Hepatocyte (in vitro differentiated cells): ENCODE measurements around the gene PCCB. TPM values are rescaled to one million over a fixed set of nuclear protein-coding genes. Genes with fewer than 3 reads are reported as not detected.

Source experiments
- DNase-seq: peaks from one replicate; pipeline ENCODE4 v3.0.0-alpha.2; 2016; ENCODE audit warnings: low spot score
- H2AFZ ChIP-seq: fragments of 200-600 bp; sonication (generic); 2 replicates; pipeline ENCODE4 v1.6.0; 2016; ENCODE audit warnings: antibody characterized with exemption, mild to moderate bottlenecking
- H3K27ac ChIP-seq: fragments of 200-600 bp; sonication (generic); 2 replicates; pipeline ENCODE4 v1.5.1; 2016; ENCODE audit warnings: mild to moderate bottlenecking
- H3K27me3 ChIP-seq: fragments of 200-600 bp; sonication (generic); 2 replicates; pipeline ENCODE4 v1.6.1; 2016
- H3K36me3 ChIP-seq: fragments of 200-600 bp; sonication (generic); replicated peaks from 2 replicates; pipeline ENCODE4 v1.5.1; 2016; ENCODE audit warnings: low read depth; ENCODE audit not compliant: insufficient read depth
- H3K4me1 ChIP-seq: fragments of 200-600 bp; sonication (generic); 2 replicates; pipeline ENCODE4 v1.5.1; 2016; ENCODE audit warnings: mild to moderate bottlenecking, moderate library complexity; ENCODE audit not compliant: insufficient read depth
- H3K4me2 ChIP-seq: fragments of 200-600 bp; sonication (generic); 2 replicates; pipeline ENCODE4 v1.6.0; 2016
- H3K4me3 ChIP-seq: fragments of 200-600 bp; sonication (generic); 2 replicates; pipeline ENCODE4 v1.5.1; 2016; ENCODE audit warnings: mild to moderate bottlenecking
- H3K79me2 ChIP-seq: fragments of 200-600 bp; sonication (generic); 2 replicates; pipeline ENCODE4 v1.6.0; 2017; ENCODE audit warnings: mild to moderate bottlenecking
- H3K9me2 ChIP-seq: fragments of 200-600 bp; sonication (generic); replicated peaks from 2 replicates; pipeline ENCODE4 v1.6.0; 2017; ENCODE audit warnings: mild to moderate bottlenecking; ENCODE audit not compliant: insufficient read depth
- H3K9me3 ChIP-seq: fragments of 200-600 bp; sonication (generic); 2 replicates; pipeline ENCODE4 v1.5.1; 2016; ENCODE audit warnings: low read depth, mild to moderate bottlenecking
- H4K20me1 ChIP-seq: fragments of 200-600 bp; sonication (generic); 2 replicates; pipeline ENCODE4 v1.6.0; 2016; ENCODE audit warnings: mild to moderate bottlenecking; ENCODE audit not compliant: insufficient read depth, poor library complexity, severe bottlenecking
- EZH2 ChIP-seq: fragments of 200-600 bp; sonication (generic); IDR thresholded peaks from 2 replicates; pipeline ENCODE4 v1.6.1; 2016; ENCODE audit warnings: antibody characterized with exemption, mild to moderate bottlenecking, borderline replicate concordance
- EZH2phosphoT487 ChIP-seq: fragments of 200-600 bp; sonication (generic); IDR thresholded peaks from one replicate; pipeline ENCODE4 v1.6.1; 2018; ENCODE audit warnings: antibody characterized with exemption, mild to moderate bottlenecking, low read depth, moderate library complexity; ENCODE audit not compliant: unreplicated experiment, severe bottlenecking
- WGBS: methylation state at CpG from one replicate; pipeline ENCODE4 v1.1.6; 2016; ENCODE audit warnings: low lambda C conversion rate; ENCODE audit errors: missing lambda C conversion rate; 5-methylcytosine and 5-hydroxymethylcytosine counted together
- polyA plus RNA-seq: library from polyadenylated mRNA; unstranded; fragments of >200 nt; fragmentation: Nextera tagmentation; extraction: Ambion mirVana; gene quantifications from 2 replicates; pipeline ENCODE4 v1.2.1, GENCODE V29; 2016
- total RNA-seq: library from RNA; depleted of rRNA; stranded (reverse); fragments of >200 nt; gene quantifications from 2 replicates; pipeline ENCODE4 v1.2.3, GENCODE V29; 2014
- TF ChIP-seq, protein P1 (sequence below): fragments of 200-600 bp; sonication (generic); IDR thresholded peaks from 2 replicates; pipeline ENCODE4 v1.5.1; 2016; ENCODE audit warnings: antibody characterized with exemption, mild to moderate bottlenecking; ENCODE audit not compliant: poor library complexity

Gene PCCB
- total and polyA plus RNA-seq, 2 experiments from 2014 or later: 32.0 to 52.7 TPM

DNA sequence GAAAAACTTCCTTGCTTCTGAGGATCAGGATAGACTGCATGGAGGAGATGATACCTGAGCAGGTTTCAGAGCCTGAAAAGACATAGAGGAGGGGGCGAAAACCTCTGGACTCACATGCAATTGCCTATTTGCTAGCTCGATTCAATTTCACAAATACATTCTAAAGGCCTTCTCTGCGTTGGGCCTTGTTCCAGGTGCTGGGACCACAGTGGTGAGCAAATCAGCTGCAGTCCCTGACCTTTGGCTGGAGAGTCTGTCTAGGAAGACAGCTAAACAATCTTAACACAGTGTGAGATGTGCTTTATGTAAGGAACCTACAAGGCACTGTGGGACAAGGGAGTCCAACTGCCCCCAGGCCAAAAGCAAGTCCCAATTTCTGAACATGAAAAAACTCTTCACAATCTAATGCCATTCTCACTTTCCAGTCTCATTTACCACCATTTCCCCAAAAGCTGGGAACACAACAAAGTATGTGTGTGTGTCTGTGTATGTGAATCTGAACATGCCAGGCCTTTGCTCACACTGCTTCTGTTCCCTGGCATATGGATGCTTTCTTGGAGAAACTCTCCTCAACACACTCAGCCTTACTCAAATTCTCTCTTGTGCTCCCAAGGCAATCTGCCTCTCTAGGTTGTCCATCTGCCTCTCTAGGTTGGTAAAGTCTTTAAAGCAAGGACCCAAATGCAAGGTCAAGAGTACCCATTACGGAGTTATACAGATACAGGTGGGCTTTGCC lies 2.1 kb upstream of the PCCB start:
- no peak for TF ChIP-seq EZH2phosphoT487
- TF ChIP-seq EZH2: no peak
- TF ChIP-seq, protein P1, sequence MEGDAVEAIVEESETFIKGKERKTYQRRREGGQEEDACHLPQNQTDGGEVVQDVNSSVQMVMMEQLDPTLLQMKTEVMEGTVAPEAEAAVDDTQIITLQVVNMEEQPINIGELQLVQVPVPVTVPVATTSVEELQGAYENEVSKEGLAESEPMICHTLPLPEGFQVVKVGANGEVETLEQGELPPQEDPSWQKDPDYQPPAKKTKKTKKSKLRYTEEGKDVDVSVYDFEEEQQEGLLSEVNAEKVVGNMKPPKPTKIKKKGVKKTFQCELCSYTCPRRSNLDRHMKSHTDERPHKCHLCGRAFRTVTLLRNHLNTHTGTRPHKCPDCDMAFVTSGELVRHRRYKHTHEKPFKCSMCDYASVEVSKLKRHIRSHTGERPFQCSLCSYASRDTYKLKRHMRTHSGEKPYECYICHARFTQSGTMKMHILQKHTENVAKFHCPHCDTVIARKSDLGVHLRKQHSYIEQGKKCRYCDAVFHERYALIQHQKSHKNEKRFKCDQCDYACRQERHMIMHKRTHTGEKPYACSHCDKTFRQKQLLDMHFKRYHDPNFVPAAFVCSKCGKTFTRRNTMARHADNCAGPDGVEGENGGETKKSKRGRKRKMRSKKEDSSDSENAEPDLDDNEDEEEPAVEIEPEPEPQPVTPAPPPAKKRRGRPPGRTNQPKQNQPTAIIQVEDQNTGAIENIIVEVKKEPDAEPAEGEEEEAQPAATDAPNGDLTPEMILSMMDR: no peak
- Histone ChIP-seq H3K79me2 (peaks cover 15% of the 10 kb centered on the region), H3K9me2 (no peaks in the 10 kb centered on the region), H3K4me3 (no peak overlapping the region), H3K27me3 (no peaks in the 10 kb centered on the region), H4K20me1 (no peaks in the 10 kb centered on the region), H3K36me3 (no peaks in the 10 kb centered on the region), H2AFZ (no peak overlapping the region), H3K4me1 (peaks cover 10% of the 10 kb centered on the region), H3K27ac (no peak overlapping the region), H3K9me3 (no peaks in the 10 kb centered on the region), H3K4me2 (no peak overlapping the region)
- no peak for DNase-seq
- 91% methylated on average over 4 of the region's 4 CpGs for WGBS

DNA sequence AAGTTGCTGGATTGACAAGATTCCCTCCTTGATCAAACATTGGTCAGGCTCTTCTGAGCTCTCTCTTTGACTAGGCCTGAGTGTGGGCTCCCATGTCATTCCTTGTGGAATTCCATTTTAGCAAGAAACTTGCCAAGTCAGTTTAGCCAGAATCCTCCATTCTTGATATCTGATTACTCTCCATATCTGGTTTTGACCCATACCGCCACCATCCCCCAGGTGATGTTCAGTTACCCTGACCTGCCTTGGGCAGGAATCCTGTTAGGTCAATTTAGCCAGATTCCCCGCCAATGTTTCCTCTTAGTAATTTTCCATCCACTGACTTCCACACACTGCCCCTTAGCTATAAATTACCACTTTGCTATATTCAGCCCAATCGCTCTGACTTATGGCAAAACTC lies 1.0 kb upstream of the PCCB start:
- H3K27me3 ChIP-seq: no peaks in the 10 kb centered on the region
- no peak overlapping the region for H3K4me2 ChIP-seq
- peaks cover 25% of the 10 kb centered on the region for H3K79me2 ChIP-seq
- peaks cover 10% of the 10 kb centered on the region for H3K4me1 ChIP-seq
- no peak overlapping the region for H2AFZ ChIP-seq
- no peak overlapping the region for H3K4me3 ChIP-seq
- DNase-seq: no peak
- no peaks in the 10 kb centered on the region for H3K9me3 ChIP-seq
- H3K36me3 ChIP-seq: no peaks in the 10 kb centered on the region
- H4K20me1 ChIP-seq: no peaks in the 10 kb centered on the region
- H3K27ac ChIP-seq: no peak overlapping the region
- H3K9me2 ChIP-seq: no peaks in the 10 kb centered on the region
- WGBS: 92% methylated on average over 3 of the region's 3 CpGs
- TF ChIP-seq EZH2 (no peak), EZH2phosphoT487 (no peak)
- TF ChIP-seq, protein P1: no peak

DNA sequence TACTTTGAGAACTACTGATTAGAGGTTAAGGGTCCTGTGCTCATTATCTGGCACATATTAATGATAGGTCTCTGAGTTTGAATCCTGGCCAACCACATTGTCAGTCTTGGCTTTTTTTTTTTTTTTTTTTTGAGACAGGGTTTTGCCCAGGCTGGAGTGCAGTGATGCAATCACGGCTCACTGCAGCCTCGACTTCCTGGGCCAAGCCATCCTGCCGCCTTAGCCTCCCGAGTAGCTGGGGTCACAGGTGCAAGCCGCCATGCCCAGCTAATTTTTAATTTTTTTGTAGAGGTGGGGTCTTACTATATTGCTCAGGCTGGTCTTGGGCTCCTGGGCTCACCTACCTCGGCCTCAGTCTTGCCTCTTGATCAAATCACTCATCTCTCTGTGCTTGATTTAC lies 547 bp upstream of the PCCB start:
- H3K27ac ChIP-seq: peak overlapping the region; percentile 90
- no peak for TF ChIP-seq EZH2phosphoT487
- no peak for TF ChIP-seq EZH2
- TF ChIP-seq, protein P1: no peak
- H3K27me3 ChIP-seq: no peaks in the 10 kb centered on the region
- peaks cover 10% of the 10 kb centered on the region for H3K4me1 ChIP-seq
- no peaks in the 10 kb centered on the region for H3K36me3 ChIP-seq
- no peak for DNase-seq
- no peaks in the 10 kb centered on the region for H3K9me3 ChIP-seq
- peaks cover 28% of the 10 kb centered on the region for H3K79me2 ChIP-seq
- H3K4me2 ChIP-seq: peak overlapping the region; percentile 73
- WGBS: 89% methylated on average over 6 of the region's 6 CpGs
- peak overlapping the region; percentile 22 for H3K4me3 ChIP-seq
- no peaks in the 10 kb centered on the region for H4K20me1 ChIP-seq
- no peaks in the 10 kb centered on the region for H3K9me2 ChIP-seq
- H2AFZ ChIP-seq: peak overlapping the region; percentile 87
